GM18907 (cell line): ENCODE results near the gene UIMC1.

Source experiments
- ATAC-seq: cut with Tn5 transposase; IDR thresholded peaks from one replicate; pipeline ENCODE4 v1.9.1; 2021; ENCODE audit warnings: mild to moderate bottlenecking, moderate library complexity; ENCODE audit not compliant: unreplicated experiment

Gene UIMC1

GRCh38 chr5:176956756-176957155 is 49.8 kb downstream of the UIMC1 start:
- ATAC-seq: no peak

DNA sequence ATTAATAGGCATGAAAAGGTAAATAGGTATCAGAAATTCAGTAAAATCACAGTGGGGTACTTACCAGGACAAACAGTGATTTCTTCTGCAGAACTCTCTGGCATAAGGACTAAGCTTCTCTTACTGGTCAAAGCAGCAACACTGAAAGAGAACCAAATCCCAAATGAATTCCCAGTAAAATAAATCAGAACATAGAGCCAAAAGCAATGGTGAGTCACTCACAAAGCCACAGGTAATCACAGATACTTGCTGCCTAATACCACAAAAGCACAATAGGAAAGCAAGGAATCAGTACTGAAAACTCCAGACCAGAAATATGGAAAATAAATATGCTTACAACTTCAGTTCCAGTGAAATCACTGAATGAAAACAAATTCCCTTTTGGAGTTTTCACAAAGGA is 50.7 kb downstream of the UIMC1 start:
- no peak for ATAC-seq

DNA sequence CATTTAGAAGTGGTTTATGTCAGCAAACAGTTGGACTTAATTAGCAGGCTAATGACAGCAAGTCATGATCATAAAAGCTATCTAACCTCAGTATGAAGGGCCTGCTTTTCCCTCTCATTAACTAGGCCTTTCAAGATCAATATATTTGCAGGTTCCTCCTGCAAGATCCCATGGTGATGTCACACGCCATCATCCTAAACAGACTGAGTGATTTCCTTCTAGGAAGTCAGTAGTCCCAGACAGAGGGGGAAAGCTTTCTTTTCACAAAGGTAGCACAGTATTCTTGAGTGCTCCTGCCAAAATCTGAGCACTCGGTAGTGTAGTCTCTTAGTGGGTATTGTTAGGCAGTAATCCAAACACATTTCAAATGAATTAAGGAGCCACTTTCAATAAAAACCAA is 52.5 kb downstream of the UIMC1 start:
- no peak for ATAC-seq

GRCh38 chr5:176952531-176953193 is 53.9 kb downstream of the UIMC1 start:
- ATAC-seq: no peak

DNA sequence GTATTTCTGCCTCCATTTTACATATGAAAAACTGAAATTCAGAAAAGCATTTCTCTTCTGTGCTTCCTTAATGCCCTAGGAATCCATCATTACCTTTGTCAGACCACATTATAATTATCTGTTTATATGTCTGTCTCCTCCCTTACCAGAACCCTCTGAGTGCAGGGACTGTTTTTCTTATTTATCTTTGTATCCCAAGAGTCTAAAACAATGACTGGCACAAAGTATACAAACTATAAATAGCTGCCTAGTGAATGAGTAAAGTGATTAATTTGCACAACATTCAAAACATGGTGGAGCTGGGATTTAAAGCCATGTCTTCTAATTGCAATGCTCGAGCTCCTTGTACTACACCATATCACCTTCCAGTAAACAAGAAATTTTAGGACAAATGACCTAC is 58.1 kb downstream of the UIMC1 start:
- ATAC-seq: no peak

GRCh38 chr5:176947847-176948246 is 58.7 kb downstream of the UIMC1 start:
- no peak for ATAC-seq

DNA sequence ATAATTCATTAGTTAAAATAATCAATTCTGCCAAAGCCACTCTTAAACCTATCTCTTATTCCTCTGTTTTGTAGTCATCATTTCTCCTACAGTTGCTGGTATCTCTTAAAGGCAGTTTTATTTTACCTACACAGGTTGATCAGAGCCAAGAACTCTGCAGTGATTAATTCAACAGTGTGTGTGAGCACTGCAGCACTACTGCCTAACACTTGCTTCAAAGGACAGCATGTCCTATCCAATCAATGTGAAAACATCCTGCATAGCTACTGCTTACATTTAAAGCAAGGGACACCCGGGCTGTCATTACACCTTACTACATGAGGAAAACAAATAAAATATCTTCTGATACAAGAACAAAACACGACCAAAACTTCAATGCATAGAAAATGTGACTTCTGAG is 62.3 kb downstream of the UIMC1 start:
- ATAC-seq: no peak

- ATAC-seq: no peak
Observed at GRCh38 chr5:176943816-176944215, 62.8 kb downstream of the UIMC1 start.

DNA sequence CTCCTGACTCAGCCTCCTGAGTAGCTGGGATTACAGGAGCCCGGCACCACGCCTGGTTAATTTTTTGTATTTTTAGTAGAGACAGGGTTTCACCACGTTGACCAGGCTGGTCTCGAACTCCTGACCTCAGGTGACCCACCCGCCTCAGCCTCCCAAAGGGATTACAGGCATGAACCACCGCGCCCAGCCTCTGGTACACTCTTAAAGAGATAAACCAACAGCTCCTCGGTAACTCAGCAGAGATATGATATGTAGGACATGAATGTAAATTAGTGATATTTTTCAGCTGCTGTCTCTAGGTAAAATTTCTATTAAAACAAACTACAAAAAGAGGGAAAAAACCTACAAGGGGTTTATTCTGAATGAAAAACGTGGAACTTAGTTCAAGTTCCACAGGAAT is 64.6 kb downstream of the UIMC1 start:
- ATAC-seq: no peak

DNA sequence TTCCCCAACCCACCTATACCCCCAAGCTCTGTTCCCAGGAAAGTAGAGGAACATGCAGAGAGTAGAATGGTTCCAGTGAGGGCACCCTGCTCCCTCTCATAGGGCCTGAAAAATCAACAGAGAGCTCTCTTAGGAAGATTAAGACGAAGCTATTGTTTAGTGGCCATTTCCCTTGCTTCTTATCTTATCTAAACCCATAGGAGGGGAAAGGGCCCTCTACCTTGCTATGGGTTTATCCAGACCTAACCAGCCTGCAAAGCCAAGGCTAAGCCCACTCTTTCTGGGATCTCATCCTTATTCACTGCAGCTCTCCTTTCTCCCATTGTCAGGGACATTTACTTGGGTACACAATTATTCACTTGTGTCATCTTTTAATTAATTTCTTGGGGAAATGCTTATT is 68.1 kb downstream of the UIMC1 start:
- no peak for ATAC-seq

DNA sequence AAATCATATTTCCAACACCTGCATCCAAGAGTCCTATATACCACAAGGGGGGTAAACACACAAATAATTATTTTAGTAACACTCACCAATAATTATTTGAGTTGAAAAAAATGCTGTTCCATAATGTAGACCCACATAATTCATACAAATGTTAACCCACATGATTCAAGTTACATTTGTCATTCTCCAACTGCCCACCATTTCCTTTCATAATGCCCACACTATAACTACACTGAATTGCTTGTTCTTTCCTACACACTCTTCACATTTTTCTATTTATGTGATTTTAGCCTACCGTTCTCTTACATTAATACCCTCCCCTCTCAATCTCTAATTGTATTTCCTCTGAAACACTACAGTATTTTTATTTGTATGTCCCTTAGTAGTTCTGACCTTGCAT is 71.6 kb downstream of the UIMC1 start:
- no peak for ATAC-seq

DNA sequence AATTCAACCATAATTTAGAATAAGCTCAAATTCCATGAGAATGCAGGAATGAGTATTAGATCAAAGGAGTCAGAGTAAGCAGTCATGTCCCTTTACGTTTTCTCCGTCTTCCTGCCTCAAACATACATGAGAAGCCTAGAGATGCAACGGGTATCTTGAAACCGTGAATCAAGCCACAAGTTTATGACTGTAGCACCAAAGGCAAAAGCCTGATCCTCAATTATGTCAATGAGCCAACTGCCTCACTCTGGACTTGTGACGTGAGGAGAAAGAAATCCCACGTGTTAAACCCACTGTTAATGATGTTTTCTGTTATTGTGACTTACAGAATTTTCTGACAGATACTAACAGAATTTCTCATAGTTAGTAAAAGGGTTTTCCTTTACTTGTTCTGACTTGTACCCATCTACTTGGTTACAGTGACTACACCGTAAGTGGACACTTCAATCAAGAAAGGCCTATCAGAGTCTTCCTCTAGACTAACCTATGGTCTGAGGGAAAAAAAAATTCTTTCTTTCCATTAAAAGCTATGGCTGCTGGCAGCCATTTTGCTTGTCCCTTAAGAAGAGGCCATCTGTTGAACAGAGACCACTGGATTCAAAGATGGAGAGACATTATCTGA is 72.2 kb downstream of the UIMC1 start:
- no peak for ATAC-seq

- no peak for ATAC-seq
Observed at GRCh38 chr5:176929654-176930053, 76.9 kb downstream of the UIMC1 start.

DNA sequence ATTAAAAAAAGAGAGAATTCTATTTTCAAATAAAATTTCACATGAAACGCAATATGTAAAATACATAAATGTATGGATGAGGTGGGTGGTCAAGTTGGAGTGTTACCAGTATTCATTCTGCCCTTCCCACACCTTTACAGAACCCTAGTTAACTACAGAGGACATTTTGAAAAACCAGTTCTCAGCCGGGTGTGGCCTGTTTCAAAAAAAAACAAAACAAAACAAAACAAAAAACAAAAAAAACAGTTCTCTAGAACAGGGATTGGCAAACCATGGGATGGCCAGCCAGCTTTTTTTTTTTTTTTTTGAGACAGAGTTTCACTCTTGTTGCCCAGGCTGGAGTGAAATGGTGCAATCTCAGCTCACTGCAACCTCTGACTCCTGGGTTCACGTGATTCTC is 79.0 kb downstream of the UIMC1 start:
- no peak for ATAC-seq

DNA sequence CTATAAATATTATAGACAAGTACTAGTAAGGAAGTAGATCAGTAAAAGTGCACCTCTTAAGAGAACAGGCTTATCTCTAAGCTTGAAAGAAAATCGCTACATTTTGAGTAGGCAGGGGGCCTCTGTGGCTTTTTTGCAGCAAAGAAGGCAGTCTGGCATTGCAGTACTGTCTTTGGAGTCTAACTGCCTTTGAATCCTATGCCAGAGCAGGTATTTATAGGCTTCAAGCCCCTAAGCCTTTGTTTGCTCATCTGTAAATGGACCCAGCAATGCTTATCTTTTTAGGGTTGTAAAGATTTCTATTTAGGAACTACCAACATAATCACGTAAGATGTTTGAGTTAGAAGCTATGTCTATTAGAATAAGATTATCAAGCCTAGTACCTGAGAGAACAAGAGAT is 83.8 kb downstream of the UIMC1 start:
- no peak for ATAC-seq

- ATAC-seq: no peak
Observed at GRCh38 chr5:176921714-176922113, 84.9 kb downstream of the UIMC1 start.

DNA sequence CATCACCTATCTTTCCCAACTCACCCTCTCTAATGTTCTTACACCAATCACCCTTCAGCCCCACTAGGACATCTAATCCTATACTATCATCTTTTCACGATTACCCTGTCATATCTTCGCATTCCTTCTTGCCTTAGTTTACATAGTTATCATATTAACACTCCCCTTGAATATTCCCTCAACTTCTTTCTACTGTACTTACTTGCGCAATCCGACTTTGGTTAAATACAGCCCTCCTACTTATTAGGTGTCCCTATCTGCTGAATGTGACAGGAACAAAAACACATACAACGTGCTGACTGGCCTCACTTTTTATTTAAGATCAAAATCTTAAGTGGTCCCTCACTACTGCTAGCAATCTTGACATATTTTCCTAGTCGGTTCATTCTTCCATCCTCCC is 88.0 kb downstream of the UIMC1 start:
- ATAC-seq: no peak

DNA sequence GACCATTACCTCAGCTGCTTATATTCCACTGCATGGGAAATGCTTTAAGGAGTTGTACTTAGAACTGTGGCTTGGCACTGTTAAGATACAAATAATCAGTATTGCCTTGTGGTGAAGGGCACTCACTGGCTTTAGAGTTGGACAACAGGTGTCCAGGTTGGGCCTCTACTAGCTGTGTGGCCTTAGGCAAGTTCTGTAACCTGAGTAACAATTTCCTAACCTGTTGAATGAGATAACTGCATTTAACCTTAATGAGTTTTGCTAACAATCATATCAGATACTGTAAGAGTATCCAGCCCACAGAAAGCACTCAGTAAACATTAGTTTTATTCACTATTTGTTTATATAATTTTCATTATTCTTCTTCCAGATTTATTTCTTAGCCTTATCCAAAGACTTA is 90.2 kb downstream of the UIMC1 start:
- no peak for ATAC-seq

- no peak for ATAC-seq
Observed at GRCh38 chr5:176915906-176916305, 90.7 kb downstream of the UIMC1 start.

GRCh38 chr5:176912115-176912514 is 94.5 kb downstream of the UIMC1 start:
- no peak for ATAC-seq

GRCh38 chr5:176908675-176909368 is 97.8 kb downstream of the UIMC1 start:
- no peak for ATAC-seq

DNA sequence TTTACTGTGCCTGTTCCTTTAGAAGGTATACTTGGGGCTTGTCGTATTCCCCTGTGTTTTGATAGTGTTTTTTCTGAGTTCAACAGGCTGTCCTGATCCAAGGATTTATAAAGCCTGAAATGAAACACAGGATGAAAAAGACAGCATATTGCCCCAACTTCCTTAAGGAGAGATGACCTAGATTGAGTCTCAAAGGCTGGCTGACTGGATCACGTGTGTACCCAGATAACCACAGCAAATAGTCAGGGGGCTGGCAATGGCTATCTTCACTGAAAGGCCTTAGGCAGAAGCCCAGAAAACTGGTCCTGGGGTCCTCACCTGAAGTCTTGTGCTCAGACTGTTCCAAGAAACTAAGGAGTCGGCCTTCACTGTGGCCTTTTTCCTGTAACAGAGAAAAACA is 99.8 kb downstream of the UIMC1 start:
- no peak for ATAC-seq
